Nucleus accumbens (tissue), 56 donors: ENCODE data around the gene TMOD1.
A peak's percentile ranks its signal among the peaks of the same experiment; 100 is the strongest.
"Not testable (repeated sequence)": the region's sequence is repeated elsewhere in the genome, so short reads cannot be mapped to it uniquely, and the experiment has no call there.

Source experiments
- DNase-seq, 56 donors: peaks; one replicate each; lab custom pipeline; 2025; lab: John Stamatoyannopoulos, UW

The TMOD1 gene

DNA sequence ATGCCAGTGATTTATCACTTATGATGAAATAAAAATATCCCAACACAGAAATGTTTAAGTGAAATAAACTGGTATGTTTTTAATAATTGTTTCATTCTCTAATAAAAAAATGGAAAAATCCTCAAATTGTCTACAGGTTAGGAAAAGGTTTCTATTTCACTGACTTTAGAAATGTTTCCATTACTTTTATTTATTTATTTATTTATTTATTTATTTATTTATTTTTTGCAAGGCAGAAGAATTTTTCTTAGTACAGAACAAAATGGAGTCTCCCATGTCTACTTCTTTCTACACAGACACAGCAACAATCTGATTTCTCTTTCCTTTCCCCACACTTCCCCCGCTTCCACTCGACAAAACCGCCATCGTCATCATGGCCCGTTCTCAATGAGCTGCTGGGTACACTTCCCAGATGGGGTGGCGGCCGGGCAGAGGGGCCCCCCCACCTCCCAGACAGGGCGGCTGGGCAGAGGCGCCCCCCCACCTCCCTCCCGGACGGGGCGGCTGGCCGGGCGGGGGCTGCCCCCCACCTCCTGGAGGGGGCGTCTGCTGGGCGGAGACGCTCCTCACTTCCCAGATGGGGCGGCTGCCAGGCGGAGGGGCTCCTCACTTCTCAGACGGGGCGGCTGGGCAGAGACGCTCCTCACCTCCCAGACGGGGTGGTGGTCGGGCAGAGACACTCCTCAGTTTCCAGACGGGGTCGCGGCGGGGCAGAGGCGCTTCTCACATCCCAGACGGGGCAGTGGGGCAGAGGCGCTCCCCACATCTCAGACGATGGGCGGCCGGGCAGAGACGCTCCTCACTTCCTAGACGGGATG is 3.7 kb upstream of the TMOD1 start:
- DNase-seq: not testable (repeated sequence)

DNA sequence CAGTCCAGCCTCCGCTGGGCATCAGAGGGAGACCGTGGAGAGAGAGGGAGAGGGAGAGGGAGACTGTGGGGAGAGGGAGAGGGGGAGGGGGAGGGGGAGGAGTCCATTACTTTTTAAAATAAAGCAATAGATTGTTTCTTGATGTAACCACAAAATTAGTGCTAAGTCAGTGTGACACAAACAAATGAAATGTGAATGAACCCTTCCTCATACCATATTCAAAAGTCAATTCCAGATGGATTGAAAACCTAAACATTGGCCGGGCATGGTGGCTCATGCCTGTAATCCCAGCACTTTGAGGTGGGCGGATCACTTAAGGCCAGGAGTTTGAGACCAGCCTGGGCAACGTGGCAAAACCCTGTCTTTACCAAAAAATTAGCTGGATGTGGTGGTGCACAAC is 2.6 kb upstream of the TMOD1 start:
- DNase-seq: not testable (repeated sequence)

DNA sequence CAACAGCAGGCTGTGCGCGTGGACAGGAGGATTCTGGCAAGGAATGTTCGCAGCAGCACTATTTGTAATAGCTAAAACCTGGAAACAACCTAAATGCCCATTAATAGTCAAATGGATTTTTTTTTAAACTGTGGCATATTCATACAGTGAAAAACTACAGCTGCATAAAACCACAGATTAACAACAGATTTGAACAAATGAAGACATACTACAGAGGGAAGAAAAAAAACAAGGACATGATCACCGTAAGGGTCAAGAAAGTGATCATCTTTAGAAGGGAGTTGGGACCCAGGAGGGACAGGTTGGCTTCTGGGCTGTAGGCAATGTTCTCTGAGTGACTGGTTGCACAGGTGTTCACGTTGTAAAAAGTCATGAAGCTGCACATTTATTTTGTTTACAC is 1.2 kb upstream of the TMOD1 start:
- DNase-seq: no peak

DNA sequence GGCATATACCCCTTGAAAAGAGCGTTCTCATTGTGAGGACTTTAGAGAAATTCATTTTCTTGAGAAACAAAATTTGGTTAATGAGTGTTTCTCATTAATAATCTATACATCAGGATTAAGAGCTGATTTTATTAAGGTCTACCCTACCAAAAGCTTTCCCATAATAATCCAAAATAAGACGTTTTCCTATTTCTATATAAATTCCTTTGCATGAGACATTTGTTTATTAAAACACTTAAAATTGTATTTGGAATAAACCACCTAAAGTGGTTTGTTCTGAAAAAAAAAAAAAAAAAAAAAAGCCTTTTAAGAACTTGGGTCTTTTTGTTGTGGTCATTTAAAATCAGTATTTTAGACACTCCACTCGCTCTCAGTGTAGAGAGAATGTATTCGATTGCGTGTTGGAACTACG is 695 bp upstream of the TMOD1 start:
- no peak for DNase-seq

DNA sequence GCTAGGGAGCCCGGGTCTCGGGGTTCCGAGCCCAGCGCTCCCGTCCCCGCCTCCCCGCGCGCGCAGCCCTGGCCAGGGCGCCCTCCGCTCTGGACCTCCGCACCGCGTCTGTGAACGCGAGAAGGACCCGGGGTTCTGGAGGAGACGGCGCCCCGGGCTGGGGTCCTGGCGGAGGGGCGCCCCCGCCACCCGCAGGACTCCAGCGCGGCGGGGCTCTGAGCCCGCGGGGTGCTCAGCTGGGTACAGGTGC is 431 bp downstream of the TMOD1 start:
- peak in 1 of 56 donors; percentile 37 for DNase-seq

DNA sequence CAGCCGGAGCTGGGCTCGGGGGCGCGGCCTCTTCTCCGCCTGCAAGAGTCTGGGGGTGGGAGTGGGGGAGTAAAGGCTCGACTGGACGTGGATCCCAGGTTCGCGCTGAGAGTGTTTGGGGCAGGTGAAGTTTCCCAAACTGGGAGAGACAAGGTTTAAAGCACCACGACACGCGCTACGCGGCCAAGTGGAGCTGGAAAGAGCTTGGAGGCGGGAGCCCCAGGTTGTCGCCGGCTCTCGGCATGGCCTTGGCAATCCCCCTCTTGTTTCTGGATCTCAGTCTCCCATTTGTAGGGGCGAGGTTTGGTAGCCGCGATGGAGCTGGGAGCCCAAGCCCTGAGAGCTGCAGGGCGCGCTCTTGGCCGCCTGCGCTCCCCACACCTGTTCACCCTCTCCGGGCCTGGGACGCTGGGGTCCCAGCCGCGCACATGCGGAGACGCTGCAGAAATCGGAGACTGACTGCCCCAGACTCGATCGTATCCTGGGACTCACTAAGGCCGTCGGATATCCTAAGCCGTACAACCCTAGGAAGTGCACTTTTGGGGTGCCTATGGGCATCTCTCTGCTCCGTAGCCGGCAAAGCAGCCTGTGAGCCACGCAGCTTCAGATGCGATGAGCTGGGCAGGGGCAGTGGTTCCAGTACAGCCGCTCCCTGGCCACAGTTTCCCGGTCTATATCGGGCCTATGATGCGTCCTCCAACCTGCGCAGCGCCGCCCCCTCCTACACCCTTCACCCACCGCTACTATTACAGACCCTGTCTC is 937 bp downstream of the TMOD1 start:
- DNase-seq: peak in 4 of 56 donors; percentile 16 to 47 (median 23)

DNA sequence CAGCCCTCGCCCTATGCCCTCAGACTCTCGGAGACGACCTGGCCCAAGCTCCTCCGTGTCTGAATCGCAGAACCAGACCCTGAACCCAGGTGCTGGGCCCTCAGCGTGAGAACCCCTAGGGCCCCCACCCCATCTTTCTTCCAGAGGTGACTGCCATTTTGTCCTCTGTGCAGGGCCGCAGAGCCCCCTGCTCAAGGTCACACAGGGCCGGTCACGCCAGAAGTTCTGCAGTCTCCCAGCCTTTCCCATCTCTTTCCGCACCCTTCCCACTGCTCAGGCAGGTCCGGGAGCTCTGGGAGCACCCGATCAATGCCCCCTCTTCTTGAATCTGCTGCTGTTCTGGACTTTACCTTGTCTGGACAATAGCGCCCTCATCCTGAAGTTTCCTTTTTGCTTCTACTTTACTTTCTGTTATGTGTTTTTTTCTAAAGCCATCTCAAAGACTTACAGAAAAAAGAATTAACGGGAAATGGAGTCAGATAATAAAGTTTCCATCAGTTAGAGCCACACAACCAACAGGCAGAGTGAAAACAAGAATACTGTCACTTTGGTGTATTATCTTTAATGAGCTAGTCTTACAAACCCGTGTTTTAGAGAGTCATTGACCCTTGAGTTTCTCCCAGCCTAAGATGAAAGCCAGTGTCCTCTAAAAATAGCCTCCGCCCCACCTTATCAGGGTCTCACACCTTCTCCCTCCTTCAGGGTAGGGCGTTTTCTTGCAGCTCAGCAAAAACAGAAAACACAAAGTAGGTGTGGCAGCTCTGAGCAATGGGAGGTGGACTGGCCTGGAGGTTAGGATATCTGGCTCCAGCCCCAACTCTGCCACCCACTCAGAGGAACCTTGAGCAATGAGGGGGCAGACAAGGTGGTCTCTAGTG is 1.8 kb downstream of the TMOD1 start:
- DNase-seq: no peak

DNA sequence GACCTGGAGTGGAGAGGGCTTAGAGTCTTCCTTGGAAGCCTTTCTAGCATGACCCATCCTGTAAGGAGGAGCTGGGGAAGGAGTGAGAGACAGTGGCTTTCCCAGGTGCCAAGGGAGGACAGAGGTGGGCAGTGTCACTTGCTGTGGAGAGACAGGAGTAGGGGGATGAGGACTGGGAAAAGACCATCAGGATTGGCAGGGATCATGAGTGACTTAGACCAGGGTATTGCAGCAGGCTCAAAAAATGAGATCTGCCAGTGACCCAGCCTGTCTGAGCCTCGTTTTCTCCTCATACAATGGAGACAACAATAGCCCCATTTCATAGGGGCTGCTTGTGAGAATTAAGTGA is 2.4 kb downstream of the TMOD1 start:
- no peak for DNase-seq

DNA sequence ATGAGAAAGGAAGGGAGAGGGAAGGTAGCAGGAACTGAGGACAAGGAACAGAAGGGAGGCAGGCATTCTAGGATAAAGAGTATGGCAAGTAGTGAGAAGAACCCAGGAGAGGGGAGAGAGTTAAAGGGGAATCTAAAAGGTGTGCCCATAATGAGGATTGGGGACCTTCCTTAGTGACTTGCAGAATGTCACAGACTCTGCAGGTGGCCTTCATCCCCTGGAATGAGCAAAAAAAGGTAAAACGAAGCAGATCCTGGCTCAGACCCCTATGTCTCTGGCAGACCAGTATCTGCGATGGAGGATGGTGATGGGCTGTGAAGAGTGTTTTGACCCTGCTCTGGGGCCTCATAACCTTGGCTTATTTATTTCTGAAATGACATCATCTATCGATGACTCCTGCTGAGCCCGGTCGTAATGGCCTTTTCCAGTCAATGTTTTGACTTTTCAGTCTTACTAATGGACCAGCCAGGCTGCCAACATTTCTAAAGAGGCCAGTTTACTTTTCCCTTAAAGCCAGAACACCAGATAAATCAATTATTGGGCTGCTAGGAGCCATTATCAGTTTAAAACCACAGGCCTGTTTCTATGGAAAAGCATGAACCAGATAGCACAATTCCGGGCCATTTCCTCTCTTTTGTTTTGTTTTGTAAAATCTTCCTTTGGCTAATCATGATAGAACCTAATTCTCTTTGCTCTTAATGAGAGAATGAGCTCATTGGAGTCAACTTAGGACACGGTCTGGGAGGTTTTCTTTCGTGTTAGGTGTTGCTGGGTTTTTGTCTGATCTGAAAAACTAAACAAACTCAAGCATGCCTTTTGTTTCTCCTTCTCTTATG is 3.1 kb downstream of the TMOD1 start:
- DNase-seq: peak in 1 of 56 donors; percentile 22

DNA sequence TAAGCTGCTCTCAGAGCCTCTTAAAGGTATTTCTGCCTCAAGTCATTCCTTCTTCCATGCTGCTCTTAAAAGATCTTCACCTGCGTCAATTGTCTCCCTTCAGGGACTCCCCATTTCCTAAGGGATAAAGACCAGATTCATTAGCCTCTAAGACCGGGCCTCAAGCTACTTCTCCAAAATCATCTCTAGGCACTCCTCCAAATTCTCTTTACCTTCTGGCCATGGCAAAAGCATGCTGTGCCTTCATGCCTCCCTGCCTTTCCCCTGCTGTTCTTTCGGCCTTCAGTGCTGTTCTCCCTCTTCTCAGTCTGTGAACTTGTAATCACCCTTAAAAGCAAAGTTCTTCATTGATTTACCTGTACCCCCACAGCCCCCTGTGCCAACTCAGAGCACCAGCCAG is 4.4 kb downstream of the TMOD1 start:
- no peak for DNase-seq

DNA sequence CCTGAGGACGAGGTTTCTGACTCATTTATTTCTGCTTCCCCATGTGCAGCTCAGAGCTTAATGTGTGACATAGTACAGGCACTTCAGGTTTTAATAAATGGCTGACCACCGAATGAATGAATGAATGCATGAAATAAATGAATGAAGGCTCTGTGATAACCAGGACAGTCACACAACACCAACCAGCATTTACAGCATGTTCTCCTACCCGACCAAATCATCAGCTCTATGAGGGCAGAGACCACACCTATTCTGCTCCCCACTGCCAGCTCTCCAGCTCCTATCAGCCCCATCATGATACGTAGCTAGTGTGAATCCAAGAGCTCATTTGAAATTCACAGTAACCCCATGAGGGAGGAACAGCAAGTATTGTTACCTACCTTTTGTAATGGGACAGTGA is 4.8 kb downstream of the TMOD1 start:
- no peak for DNase-seq

DNA sequence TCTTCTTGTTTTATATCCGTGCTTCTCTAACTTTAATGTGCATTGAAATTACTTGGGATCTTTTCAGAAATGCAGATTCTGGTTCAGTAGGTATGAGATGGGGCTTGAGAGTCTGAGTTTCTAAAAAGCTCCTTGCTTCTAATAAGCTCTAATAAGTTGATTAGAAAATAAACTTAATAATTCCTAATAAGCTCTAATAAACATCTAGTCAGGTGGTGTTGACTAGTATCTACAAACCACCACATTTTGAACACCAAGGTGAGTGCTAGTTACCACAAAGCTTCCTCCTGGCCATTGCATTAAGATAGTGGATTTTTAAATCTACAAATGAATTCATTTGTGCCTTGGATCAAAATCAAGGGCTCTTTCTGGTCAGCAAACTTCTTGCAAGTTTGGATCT is 5.3 kb downstream of the TMOD1 start:
- DNase-seq: no peak

DNA sequence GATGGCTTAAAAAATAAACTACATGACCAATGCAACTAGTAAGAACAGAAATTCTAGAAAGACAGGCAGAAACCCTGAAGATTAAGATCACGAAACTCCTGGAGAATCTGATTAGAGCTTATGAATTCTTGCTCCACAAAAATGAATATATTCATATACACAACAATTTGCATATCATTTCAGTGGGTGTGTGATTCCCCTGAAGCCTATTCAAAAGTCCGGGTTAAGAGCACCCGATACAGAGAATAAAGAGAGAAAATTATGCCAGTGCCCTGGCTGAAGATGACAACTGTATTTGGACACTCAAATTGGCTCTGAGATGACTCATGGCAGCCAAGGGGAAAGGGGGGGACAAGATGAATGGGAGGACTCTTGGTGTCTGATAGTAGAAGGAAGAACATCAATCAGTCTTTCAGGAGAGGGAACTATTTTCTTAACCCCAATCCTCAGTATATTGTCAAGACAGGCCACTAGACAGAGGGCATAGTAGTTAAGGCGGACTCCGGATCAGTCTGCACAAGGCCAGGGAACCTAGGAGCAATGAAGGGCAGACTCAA is 6.0 kb downstream of the TMOD1 start:
- DNase-seq: peak in 1 of 56 donors; percentile 31

DNA sequence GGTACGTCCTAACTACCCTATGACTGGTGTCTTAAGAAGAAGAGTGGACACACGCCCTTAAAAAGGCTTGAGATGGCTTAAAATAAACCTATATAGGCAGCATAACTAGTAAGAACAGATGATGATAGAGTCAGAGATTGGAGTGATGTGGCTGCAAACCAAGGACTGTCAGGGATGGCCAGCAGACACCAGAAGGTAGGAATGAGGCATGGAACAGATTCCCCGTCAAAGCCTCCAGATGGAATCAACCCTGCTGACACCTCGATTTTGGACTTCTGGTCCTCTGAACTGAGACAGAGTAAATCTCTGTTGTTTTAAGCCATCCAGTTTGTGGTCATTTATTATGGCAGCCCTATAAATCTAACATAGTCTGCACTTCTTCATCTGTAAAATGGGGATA is 7.4 kb downstream of the TMOD1 start:
- no peak for DNase-seq

DNA sequence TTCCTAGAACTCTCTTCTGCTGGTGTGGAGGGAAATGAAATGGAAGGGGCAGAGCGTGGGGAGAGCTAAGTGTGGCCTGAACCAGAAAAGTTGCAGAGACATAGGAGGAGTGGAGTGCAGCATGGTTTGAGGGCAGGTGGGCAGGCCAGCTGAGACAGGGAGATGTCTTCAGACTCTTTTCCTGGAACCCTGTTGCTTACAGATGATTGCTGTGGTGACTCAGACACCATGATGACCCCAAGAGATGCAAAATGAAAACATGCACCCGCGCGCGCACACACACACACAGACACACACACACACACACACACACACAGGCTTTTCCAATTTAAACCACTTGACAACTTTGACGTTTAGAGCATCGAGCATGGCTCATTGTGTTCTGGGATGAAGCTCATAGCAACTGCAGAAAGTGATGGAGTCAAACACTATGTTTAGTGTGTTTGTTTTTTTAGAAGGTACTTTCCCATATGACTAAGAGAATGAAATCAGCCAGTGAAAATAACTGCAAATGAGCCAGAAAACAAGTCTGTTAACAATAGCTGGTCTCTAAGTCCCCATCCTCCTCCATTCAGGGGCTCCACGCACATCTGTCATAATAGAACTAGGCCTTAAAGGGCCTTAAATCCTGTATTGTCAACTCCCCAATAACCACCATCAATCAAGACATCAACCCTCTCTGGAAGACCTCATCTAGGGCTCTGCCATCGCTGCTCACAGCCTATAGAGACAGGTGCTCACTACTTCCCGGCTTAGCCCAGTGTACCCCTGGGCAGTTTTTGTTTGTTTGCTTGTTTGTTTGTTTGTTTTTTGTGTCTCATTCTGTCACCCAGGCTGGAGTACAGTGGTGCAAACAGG is 9.6 kb downstream of the TMOD1 start:
- DNase-seq: peak in 1 of 56 donors; percentile 28

DNA sequence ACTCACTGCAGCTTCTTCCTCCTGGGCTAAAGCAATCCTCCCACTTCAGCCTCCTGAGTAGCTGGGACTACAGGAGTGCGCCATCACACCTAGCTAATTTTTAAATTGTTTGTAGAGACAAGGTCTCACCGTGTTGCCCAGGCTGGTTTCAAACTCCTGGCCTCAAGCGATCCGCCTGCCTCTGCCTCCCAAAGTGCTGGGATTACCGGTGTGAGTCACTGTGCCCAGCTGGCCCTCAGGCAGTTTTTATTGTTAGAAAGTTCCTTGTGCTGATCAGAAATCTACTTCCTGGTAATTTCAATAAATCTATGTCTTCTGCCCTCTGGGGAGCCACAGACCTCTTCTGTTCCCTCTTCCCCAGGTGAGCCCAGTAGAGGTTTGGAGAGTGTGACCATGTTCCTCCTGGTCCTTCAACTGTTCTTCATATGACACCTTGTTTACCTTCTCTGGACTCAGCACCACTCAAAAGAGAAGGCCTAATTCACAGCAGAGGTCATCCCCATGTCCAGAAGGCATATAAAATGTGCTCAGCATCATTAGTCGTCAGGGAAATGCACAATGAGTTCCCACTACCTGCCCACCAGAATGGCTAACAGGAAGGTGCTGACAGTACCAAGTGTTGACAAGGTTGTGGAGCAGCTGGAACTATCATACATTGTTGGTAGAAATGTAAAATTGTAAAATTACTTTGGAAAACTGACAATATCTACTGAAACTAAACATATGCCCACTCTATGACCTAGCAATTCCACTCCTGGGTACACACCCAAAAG is 10.4 kb downstream of the TMOD1 start:
- no peak for DNase-seq

DNA sequence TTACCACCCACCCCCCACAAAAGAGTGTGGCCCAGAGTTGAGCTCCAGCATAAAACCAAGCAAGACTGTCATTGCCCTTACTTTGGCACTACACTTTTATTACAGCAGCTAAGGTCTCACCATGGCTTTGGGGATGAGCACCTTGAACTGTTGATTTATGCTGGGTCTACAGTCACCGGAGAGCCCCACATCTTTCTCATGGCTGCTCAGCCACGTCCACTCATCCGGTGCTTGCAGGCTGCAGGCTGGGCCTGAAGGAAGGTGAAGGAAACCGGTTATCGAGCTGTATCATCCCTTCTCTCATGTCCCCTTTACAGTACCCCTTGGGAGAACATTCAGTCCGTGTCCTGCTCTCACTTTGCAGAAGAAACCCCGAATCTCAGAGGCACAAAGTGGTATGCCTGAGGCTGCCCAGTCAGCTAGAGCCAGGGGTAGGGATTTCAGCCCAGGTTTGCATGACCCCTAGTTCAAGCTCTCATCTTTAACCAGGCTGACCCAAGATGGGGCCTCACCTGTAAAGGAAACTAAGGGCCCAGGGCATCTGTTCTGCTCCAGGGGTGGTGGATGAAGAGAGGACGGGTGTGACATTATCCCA is 11.6 kb downstream of the TMOD1 start:
- DNase-seq: no peak

DNA sequence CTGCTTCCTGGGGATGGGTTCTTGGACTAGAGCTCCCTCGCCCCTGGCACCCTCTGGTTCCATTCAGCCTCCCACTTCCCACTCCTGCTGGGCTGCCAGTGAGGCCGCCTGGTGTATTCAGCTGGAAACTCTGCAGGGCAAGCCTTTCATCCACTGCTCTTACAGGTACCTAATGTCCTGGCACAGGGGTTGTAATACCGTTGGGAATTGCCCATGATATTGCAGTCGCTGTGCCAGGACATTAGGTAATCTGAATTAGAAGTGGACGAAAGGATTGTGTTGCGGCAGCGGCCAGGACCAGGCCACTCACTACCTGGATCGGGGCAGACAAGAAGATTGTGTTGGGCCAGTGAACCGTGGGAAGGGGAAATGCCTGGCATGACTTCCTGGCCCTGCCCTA is 13.1 kb downstream of the TMOD1 start:
- no peak for DNase-seq
